HEK293T (cell line): Measurements from ENCODE around the gene ASAP2.

ENCODE experiments used
- ARNT ChIP-seq: fragments of 450-650 bp; IDR thresholded peaks from 2 replicates; pipeline ENCODE4 v1.6.1; 2017; ENCODE audit warnings: mild to moderate bottlenecking
- FOXA1 ChIP-seq: fragments of 450-650 bp; IDR thresholded peaks from 2 replicates; pipeline ENCODE4 v1.6.1; 2016; ENCODE audit warnings: mild to moderate bottlenecking
- FOXK2 ChIP-seq: fragments of 450-650 bp; IDR thresholded peaks from 2 replicates; pipeline ENCODE4 v1.6.1; 2016; ENCODE audit warnings: mild to moderate bottlenecking
- L3MBTL2 ChIP-seq: fragments of 450-650 bp; conservative IDR thresholded peaks from 2 replicates; pipeline ENCODE4 v1.6.1; 2016; ENCODE audit warnings: mild to moderate bottlenecking
- NFRKB ChIP-seq: fragments of 450-650 bp; IDR thresholded peaks from 2 replicates; pipeline ENCODE4 v1.6.1; 2016; ENCODE audit warnings: mild to moderate bottlenecking, moderate library complexity
- SUZ12 ChIP-seq: fragments of 450-650 bp; IDR thresholded peaks from 2 replicates; pipeline ENCODE4 v1.6.1; 2016; ENCODE audit warnings: mild to moderate bottlenecking
- ZNF384 ChIP-seq: fragments of 450-650 bp; IDR thresholded peaks from 2 replicates; pipeline ENCODE4 v1.6.1; 2016
- TF ChIP-seq, protein P1 (sequence below): fragments of 450-650 bp; IDR thresholded peaks from 2 replicates; pipeline ENCODE4 v1.6.1; 2016

DNA sequence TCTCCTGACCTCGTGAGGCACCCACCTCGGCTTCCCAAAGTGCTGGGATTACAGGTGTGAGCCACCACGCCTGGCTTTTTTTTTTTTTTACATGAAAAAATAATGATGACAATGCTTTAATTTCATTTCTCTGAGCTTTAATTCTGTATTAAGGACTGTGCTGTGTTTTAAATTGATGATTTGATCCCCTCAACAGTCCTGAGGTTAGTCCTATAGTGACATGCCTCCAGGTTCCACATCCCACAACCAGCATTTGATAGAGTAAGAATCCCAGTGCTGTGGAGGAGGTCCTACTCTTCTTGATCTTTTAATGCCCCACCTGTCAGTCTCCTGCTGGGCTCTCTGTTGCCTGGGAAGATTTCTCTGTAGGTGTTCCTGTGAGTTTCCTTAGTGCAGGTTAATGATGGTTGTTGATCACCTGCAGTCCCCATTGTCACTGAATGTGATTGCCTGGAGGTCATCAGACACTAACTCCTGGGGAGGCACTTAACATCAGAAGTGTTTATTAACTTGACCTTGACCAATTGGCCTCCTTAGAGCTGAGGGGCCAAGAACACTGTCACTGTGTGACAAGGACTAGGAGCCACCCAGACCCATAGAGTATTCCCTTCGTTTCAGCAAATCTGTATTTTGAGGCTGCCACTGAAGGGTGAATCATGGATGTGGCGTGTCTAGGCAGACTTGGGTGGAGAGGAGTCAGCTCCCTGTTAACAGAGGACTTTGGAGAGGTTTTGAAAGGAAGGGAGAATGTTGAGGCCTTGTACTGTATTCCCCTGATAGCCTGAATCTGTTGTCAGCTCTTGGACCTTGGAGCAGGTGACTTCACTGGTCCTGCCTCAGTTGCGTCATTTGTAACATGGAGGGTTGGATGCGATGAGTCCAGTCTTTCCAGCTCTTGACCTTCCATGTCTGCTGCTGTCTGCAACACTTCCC, 11.5 kb downstream of the ASAP2 start:
- TF ChIP-seq ZNF384 (no peak), ARNT (no peak), NFRKB (no peak), FOXK2 (no peak), SUZ12 (no peak), L3MBTL2 (no peak), FOXA1 (no peak)
- TF ChIP-seq, protein P1, sequence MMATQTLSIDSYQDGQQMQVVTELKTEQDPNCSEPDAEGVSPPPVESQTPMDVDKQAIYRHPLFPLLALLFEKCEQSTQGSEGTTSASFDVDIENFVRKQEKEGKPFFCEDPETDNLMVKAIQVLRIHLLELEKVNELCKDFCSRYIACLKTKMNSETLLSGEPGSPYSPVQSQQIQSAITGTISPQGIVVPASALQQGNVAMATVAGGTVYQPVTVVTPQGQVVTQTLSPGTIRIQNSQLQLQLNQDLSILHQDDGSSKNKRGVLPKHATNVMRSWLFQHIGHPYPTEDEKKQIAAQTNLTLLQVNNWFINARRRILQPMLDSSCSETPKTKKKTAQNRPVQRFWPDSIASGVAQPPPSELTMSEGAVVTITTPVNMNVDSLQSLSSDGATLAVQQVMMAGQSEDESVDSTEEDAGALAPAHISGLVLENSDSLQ = no peak
